HG03439 (cell line): ENCODE results near the gene AGTRAP.

Experiments
- ATAC-seq: cut with Tn5 transposase; IDR thresholded peaks from one replicate; pipeline ENCODE4 v1.9.1; 2021; ENCODE audit warnings: mild to moderate bottlenecking, moderate library complexity; ENCODE audit not compliant: unreplicated experiment

The AGTRAP gene, protein sequence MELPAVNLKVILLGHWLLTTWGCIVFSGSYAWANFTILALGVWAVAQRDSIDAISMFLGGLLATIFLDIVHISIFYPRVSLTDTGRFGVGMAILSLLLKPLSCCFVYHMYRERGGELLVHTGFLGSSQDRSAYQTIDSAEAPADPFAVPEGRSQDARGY

DNA sequence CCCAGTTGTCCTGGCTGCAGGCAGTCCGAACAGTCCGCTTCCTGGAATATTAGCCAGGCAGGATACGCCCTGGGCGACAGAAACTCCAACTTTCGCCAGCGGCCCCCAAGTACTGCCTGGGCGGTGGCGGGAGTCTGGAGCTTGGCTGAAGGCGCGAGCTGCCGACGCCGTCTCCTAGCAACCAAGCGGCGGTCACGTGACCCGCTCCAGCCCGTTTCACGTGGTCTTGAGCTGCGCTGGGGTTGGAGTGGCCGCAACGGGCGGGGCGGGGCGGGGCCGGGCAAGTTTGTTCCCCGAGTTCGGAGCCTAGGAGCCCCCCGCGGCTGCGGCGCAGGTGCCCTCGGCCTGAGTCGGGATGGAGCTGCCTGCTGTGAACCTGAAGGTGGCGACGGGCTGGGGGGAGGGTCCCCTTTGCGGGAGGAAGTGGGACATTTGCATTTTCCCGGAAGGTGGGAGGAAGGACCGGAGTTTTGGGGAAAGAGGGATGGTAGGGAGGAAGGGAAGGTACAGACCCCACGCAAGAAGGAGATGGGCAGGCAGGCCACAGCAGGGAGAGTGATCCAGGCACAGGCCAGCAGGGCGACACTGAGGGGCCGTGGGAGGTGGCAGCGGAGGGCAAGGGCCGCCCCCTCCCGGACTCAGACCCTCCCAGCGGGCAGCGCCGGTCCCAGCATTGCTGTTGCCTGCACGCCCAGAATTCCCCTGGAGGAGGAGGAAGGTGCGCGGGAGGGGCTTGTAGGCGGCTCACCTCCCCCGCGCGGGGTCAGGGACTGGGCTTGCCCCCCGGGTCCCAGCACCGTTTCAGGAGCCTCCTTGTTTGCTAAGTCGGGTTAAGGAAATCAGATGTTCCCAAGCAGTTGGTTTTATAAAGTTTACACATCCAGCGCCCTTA lies at the start of gene AGTRAP:
Gene AGTRAP (plus strand): TSS at position 283 of the 892 bp plus-strand sequence. CDS start 73 bp downstream, at position 356.
- ATAC-seq, result peak; percentile 65

DNA sequence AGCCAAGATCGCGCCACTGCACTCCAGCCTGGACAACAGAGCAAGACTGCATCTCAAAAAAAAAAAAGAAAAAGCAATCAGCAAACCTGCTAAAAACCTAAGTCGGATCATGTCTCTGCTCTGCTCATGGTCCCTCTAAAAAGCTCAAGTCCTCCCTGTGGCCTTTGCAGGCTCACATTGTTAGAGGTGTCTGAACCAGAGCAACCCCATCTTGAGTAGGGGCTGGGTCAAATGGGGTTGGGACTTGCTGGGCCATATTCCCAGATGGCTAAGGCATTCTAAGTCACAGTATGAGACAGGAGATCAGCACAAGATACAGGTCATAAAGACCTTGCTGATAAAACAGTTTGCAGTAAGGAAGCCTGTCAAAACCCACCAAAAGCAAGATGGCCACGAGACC lies 47.4 kb upstream of the AGTRAP start:
- ATAC-seq, result no peak

- ATAC-seq, result no peak
Measured at GRCh38 chr1:11690397-11691301, 45.3 kb upstream of the AGTRAP start.

DNA sequence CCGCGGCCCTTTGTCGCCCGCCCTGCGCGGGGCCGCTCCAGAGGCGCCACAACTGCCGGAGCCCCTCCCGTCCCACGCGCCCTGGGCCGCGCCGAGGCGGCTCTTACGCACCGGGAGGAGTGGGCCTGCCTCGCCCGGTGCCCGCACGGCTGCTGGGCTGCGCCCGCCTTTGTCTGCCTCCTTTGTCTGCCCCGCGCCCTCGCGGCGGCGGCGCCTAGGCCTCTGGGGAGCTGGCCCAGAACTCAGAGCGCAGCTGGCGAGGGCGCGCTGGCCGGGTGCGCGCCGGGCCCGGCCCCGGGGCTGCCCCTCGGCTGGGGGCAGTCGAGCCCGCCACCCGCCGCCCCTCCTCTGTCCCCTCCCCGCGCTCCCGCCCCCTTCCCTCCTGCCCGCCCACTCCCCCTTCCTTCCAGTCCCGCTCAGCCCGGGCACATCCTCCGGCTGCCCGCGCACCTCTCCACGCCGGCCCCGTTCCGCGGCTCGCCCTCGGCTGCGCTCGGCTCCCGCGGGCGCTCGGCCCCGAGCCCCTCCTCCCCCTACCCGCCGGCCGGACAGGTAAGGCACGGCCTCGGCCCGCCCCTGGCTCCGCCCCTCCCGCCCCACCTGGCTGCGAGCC lies 44.5 kb upstream of the AGTRAP start, which contains the start of gene DRAXIN:
Gene DRAXIN (plus strand): TSS at position 409 of the 613 bp plus-strand sequence. CDS start 14,549 bp downstream, outside the sequence.
- no peak for ATAC-seq

DNA sequence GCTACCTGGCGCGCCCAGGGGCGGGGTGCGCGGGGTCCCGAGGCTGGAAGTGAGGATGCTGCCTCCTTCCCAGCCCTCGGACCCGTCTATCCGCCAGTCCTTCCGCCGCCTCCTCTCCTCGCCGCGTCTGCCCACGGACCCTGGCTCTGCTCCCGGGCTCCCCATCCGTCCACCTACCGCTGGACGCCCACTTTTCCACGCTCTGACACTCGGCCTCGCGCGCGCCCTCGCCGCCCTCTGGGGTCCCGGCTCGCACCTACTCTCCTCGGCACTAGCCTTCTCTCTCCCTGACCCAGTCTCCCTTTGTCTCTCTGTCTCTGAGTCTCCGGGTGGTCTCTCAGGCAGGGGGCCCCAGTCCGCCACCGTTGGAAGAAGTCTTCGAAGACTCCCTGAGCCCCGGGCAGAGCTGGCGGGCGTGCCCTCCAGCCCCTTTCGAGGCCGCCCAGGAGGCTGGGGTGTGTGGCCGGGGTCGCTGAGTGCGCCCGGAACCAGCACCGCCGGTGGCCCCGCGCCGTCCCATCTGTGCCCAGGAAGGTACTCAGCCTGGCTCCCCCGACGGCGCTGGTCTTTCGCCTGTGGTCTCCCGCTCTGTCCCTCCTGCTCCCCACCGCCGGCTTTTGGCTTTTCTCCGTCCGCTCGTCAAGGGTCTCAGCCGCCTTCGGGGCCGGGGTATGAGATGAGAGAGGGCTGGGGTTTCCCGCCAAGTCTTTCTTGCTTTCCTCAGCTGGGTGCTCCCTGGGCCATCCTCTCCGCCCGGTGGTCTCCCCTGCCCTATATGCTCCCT lies 43.8 kb upstream of the AGTRAP start:
- no peak for ATAC-seq

GRCh38 chr1:11693024-11693590 lies 42.8 kb upstream of the AGTRAP start:
- ATAC-seq, result no peak

GRCh38 chr1:11693917-11694316 lies 42.0 kb upstream of the AGTRAP start:
- ATAC-seq, result no peak

DNA sequence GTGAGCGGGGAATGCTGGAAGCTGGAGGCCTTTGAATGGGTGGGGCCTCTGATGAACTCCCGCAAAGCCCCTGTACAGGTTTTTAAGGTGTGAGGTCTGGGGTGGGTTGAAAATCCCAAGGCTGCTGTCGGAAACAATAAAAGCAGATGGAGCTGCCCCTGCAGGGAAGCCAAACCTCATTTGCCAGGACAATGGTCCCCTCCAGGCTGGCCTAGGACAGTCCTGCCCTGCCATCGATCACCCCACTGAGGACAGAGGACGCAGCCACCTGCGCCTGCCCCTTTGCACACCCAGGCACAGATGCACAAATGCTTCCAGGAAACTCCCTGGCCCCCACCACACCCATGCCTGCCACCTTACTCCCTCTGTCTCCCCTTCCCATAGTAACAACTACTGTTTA lies 40.1 kb upstream of the AGTRAP start:
- no peak for ATAC-seq

DNA sequence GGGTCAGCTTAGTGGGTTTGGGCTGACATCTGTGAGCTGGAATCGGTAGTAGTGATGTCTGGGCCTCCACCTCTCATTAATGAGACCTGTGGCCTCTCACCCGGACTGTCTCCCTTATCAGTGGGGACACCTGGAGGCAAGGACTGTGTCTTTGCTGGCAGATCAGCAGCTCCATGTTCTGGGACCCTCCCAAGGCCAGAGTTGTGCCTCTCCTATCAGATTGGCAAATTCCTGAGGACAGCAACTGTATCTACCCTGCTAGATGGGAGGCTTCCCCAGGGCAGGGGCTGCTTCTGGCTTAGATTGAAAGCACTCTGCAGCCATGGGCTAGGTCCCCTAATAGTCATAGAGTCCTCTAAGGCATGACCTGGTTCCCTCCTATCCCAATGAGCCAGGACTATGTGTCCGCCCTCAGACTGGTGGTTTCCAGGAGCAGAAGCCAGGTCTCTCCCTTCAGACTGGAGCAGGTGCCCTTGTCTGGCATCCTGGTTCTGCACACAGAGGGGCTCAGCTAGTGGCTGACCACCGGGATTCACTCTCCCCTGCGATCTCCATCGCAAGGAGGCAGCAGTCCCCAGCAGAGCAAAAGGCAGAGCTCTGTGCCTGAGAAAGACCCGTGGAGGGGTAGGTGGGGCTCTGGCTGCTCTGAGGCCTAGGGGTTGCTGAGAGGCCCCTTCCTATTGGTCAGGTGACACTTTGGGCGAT lies 38.6 kb upstream of the AGTRAP start:
- ATAC-seq, result no peak

GRCh38 chr1:11697893-11698210 lies 38.1 kb upstream of the AGTRAP start:
- no peak for ATAC-seq

GRCh38 chr1:11700601-11701467 lies 35.1 kb upstream of the AGTRAP start:
- ATAC-seq, result no peak

GRCh38 chr1:11701551-11701961 lies 34.4 kb upstream of the AGTRAP start:
- ATAC-seq, result no peak

- no peak for ATAC-seq
Measured at GRCh38 chr1:11701981-11702803, 33.7 kb upstream of the AGTRAP start.

DNA sequence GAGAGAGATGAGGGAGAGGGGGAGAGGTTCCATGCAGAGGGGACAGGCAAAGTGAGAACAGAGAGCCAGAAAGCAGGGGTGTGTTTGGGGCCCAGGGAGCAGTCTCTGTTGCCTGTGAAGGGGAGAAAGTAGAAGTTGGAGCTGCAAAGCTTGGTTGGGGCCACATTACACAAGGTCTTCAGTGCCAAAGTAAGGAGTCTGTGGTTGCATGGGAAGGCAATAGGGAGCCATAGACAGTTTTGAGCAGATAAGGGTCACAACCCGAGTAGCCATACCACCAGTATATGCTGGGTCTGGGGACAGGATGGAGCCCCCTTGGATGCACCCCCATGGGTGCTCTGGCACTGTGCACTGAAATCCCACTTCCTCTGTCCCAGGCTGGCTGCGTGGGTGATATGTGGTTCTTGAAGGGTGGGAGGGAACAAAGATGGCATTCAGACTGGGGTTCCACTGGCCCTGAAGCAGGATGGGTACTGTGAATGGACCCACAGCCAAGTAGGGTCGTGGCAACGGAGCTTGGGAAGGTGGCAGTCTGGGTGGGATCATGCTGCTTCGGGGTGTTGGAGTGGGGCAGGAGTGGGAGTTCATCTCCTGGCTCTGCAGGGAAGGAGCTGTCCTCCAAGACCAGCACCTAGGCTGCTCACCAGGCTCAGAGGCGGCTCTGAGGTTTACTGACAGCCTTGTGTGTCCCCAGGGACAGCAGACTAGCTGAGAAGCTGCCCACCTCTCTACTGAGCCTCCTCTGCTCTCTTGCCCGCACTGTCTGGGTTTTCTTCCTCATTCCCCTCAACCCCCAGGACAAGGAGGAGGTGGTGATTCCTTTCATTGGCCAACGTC lies 32.4 kb upstream of the AGTRAP start:
- no peak for ATAC-seq

DNA sequence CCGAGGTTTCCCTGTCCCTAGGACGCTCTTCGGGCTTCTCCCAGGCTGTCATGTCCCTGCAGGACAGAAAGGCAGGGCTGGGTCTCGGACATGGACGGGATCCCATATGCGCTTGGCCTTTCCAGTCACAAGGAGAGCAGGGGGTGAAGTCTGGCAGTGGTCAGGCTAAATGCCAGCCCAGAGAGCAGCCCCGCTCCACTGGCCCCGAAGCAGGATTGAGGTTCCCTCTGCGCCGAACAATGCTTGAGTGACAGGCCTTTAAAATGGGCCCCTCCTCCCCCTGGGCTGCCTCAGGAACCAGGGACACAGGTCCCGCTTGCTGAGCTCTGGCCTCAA lies 31.8 kb upstream of the AGTRAP start:
- ATAC-seq, result no peak

GRCh38 chr1:11704691-11705475 lies 31.1 kb upstream of the AGTRAP start:
- no peak for ATAC-seq
